HTERT RPE-1 (cell line): ENCODE results near the gene DIPK1C.

ENCODE experiments used
- in situ Hi-C: fragments of 300-500 bp; cut with MboI; formaldehyde crosslinking; loops from 4 replicates; pipeline ENCODE4 v1.14.3; 2020; ENCODE audit warnings: low sequenced_read_pairs

The DIPK1C gene

DNA sequence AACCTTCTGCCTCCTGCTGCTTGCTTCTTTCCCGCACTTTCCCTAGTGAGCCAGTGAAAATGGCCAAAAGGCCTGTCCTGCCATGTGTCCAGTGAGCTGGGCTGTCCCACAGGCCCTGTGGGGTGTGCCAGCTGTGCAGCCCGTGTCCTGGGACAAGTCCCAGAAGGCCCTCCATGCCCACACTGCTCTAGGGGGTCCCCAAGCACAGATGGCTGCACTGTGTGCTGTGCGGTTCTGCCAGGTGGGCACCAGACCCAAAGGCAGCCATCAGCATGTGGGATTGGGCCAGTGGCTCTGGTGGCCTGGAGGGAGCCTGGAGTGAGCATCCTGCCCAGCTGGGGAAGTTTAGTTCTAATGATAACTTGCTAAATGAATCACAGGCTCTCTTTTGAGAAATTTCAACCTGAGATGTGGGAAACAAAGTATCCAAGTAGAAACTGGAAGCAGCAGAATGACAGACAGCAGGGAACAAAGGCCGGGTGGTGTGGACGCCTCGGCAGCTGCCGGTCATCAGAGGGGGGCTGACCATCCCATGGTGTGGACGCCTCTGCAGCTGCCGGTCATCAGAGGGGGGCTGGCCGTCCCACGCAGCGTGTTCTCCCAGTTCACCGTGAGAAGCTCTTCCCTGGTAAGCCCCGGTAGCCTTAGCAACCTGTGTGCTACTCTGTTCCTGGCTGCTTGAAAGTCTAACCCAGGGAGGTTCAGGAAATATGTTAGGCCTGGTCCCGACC is 29.2 kb upstream of the DIPK1C start:
- in situ Hi-C loops: no loop called here

- in situ Hi-C loops: no loop called here
Observed at GRCh38 chr18:74482697-74483096, 25.6 kb upstream of the DIPK1C start.

GRCh38 chr18:74480149-74480651 is 23.1 kb upstream of the DIPK1C start:
- in situ Hi-C loops: no loop called here

- in situ Hi-C loops: no loop called here
Observed at GRCh38 chr18:74479486-74480148, 22.5 kb upstream of the DIPK1C start.

DNA sequence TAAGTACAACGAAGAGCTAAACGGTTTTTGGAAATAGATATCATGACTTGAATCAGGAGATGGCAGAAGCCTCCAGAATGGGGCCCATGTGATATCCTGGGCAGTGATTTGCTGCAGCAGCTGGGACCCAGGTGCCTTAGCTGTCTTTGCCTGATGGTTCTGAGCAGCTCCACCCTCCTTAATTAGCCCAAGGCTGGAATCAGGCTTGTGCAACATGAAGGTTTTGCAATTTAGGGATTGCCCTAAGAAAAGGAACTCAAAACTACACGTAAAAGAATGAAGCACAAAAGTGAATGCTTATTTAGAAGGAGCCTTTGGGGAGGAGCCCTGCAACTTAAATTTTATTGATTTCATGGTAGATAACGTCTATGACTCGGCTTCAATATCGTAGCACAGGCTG is 21.8 kb upstream of the DIPK1C start:
- in situ Hi-C loops: no loop called here

DNA sequence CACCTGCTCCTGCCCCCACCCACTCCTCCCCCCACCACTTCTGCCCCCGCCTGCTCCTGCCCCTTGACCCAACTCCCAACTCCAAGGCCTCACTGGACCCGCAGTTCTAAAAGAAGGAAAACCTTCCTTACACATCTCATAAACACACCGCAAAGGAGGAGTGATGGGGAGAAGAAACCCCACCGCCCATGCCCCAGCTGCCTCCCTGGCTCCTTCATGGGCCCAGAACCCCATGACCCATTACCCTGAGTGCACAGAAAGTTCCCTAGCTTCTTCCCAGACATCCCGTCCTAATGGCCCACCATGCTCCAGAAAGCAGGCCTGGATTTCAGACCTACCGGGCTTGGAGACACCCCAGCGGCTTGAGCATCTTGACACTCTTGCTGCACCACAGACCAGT is 21.2 kb upstream of the DIPK1C start:
- in situ Hi-C loops: no loop called here

DNA sequence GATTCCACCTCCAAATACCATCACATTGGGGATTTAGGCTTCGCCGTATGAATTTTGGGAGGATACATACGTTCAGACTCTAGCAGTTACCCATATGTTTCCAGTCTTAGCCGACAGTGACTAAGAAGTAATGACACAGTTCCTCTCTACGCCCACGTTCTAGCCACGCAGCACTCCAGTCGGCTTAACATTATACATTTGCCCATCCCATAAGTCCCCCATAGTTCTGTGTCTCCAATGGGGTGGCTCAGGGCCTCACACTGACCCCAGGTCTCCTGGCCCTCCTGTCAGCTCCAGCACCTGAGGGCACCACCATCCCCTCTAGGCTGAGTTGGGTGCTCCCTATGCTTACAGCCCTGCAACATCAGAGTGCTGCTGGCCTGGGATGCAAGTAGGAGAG is 20.7 kb upstream of the DIPK1C start:
- in situ Hi-C loops: no loop called here

GRCh38 chr18:74476140-74476539 is 19.0 kb upstream of the DIPK1C start:
- in situ Hi-C loops: no loop called here

- in situ Hi-C loops: no loop called here
Observed at GRCh38 chr18:74473976-74474640, 17.0 kb upstream of the DIPK1C start.

DNA sequence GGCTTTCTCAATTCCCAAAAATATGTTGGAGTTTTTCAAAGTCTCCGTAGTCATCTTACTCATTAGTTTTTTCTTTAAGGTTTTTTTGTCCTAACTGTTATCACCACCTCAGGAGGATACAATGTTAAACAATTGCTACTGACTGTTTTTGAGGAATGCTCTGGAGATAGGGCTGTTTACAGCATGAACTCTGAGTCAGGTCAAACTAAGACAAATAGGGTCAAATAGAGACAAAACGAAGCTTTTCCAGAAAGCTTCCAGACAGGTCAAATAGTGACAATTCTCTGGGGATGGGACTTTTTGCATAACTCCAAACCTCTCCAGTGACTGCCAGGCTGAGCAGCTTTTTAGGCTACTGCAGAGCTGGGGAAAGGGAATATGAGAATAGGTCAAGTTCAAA is 15.2 kb upstream of the DIPK1C start:
- in situ Hi-C loops: no loop called here

GRCh38 chr18:74468547-74469061 is 11.5 kb upstream of the DIPK1C start:
- in situ Hi-C loops: no loop called here

DNA sequence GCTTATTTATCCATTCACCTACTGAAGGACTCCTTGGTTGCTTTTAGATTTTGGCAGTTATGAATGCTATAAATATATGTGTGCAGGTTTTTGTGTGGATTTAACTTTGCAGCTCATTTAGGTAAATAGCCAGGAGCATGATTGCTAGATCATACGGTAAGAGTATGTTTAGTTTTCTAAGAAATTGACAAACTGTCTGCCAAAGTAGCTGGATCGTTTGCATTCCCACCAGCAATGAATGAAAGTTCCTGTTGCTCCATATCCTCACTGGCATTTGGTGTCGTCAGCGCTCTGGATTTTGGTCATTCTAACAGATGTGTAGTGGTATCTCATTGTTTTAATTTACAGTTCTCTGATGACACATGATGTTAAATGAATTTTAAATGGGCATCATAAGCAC is 8.7 kb upstream of the DIPK1C start:
- in situ Hi-C loops: no loop called here

DNA sequence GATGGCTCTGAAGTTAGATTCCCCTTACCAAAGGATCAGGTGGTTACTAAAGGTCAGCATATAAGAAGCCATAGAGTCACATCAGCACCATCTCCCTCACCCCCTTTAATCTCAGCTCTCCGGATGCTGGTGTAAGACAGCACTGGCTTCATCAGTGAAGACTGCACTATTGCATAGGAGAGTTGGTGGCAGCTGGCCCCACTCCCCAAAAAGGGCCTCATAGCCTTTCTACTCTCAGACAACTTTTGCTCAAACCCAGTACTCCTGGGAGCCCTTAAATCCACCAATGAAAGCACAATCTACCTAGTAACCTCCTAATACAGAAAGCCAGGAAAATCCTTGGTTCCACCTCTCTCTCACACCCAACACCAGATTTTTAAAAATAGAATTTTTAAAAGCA is 6.9 kb upstream of the DIPK1C start:
- in situ Hi-C loops: no loop called here

- in situ Hi-C loops: no loop called here
Observed at GRCh38 chr18:74463254-74463653, 6.1 kb upstream of the DIPK1C start.

DNA sequence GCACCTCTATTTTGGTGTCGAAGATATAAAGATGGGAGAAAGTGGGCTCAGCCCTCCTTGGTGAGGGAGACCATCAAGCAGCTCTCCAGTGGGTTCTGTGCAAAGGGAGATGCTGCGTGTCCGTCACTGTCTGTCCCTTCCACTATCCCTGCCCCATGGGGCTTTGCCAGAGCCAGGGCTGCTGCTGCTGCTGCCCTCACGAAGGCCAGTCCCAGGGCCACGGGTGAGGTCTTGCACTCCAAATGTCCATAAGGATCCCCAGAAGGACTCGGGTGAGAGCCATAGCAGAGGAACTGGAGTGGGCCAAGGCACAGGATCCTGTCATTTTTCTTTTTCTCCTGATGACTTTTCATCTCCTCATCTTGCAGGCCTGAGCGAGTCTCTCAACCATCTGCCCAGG is 3.7 kb upstream of the DIPK1C start:
- in situ Hi-C loops: no loop called here

GRCh38 chr18:74459889-74460288 is 2.8 kb upstream of the DIPK1C start:
- in situ Hi-C loops: no loop called here

DNA sequence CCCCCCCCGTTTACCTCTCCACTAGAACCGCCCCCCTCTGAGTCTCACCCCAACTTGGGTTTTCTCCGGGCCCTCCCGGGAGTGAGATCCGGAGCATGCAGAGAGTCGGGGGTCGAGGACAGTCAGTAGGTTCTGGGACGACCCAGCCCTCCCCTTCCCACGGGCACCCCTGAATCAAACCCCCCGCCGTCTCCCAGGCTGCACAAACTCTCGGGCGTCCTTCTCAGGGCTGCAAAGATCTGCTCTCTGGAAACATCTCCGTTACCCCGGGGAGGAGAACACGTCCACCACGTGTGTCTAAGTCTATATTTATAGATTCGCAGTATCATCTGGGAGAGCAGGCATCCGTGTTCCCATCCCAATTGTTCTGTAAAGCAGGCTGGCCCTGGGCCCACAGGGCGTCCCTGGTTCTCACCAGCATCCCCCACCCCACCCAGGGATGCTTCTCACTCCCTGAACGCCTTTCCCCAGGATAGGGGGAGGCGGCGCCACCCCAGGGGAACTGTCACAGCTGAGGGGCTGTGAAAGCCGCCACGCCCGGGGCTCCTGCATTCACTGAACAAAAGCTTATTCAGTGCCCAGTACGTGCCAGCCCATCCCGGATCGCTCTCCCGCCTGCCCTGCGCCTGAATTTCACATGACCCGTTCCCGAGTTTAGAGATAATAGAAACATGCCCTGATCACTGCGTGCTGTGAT is 765 bp upstream of the DIPK1C start:
- in situ Hi-C loops: no loop called here

GRCh38 chr18:74456349-74457042 is 612 bp downstream of the DIPK1C start:
- in situ Hi-C loops: no loop called here

DNA sequence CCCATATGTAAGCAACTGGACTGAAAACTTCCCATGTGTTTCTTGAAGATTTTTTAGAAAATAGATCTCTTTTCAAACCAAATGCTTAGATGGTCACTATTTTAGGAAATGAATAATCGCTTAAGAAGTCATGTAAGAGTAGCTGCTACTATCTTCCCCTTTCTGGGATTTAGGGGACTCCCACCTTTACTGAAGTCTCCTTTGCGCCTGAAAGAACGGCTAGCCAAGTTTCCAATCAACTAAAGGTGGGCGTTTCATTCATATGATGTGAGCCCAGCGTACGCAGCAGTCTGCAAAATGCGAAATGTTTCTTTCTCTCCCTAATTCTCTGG is 1.1 kb downstream of the DIPK1C start:
- in situ Hi-C loops: no loop called here

GRCh38 chr18:74455386-74455785 is 1.7 kb downstream of the DIPK1C start:
- in situ Hi-C loops: no loop called here

DNA sequence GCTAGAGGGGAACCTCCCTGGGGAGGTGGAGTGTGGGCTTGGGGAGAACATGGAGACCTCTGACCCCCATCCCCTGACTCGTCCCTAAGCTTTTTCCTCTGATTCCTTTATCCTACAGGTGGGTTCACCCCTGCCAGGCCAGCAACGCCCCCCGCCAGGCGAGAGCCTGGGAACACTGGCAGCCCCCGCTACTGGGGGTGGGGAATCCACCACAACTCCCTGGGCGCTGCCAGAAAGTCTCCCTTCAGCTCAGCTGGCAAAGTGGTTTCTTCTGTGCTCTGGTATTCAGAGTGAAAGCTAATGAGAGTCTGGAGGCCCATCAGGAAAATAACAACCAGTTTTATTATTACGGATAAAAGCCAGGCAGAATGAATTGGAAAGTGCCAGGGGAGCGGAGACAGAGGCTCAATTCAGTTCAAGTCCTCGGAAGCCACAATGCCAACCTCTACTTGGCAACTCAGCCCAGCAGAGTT is 2.8 kb downstream of the DIPK1C start:
- in situ Hi-C loops: no loop called here
